Left ventricle myocardium inferior (tissue), 1 donor: ENCODE results near the gene LRRC7. TPM values are rescaled to one million over a fixed set of nuclear protein-coding genes. Genes with fewer than 3 reads are reported as not detected.

Experiments
- DNase-seq: peaks from one replicate; pipeline ENCODE4 v3.0.0-alpha.2; 2020
- H3K27ac ChIP-seq: fragments of 200-600 bp; replicated peaks from 2 replicates; pipeline ENCODE4 v1.8.0; 2021
- H3K27me3 ChIP-seq: fragments of 200-600 bp; 2 replicates; pipeline ENCODE4 v1.8.0; 2021; ENCODE audit warnings: low read depth
- H3K36me3 ChIP-seq: fragments of 200-600 bp; 2 replicates; pipeline ENCODE4 v1.8.0; 2021
- H3K4me1 ChIP-seq: fragments of 200-600 bp; 2 replicates; pipeline ENCODE4 v1.8.0; 2021
- H3K4me3 ChIP-seq: fragments of 200-600 bp; 2 replicates; pipeline ENCODE4 v1.8.0; 2021; ENCODE audit warnings: mild to moderate bottlenecking, moderate library complexity
- H3K9me3 ChIP-seq: fragments of 200-600 bp; replicated peaks from 2 replicates; pipeline ENCODE4 v1.8.0; 2021
- intact Hi-C: fragments of 100-400 bp; cut with micrococcal nuclease; formaldehyde crosslinking; loops from one replicate; pipeline ENCODE4 v1.11.0; 2022
- total RNA-seq: library from RNA; stranded (reverse); fragmentation: NEBNext Ultra II Directional; extraction: Animal tissue kit (Norgen Biotek cat#: 25700); gene quantifications from one replicate; pipeline ENCODE4 v1.2.1, GENCODE V29; 2021
- TF ChIP-seq, protein P1 (sequence below): fragments of 200-600 bp; IDR thresholded peaks from 2 replicates; pipeline ENCODE4 v1.8.0; 2021; ENCODE audit warnings: antibody characterized with exemption, mild to moderate bottlenecking, borderline replicate concordance
- donor health status: DM: no; HTN: yes; CAD: no; lungs with severe emphysema.

The LRRC7 gene
- total RNA-seq, 1 donor from 2014 or later = 0.44 TPM

DNA sequence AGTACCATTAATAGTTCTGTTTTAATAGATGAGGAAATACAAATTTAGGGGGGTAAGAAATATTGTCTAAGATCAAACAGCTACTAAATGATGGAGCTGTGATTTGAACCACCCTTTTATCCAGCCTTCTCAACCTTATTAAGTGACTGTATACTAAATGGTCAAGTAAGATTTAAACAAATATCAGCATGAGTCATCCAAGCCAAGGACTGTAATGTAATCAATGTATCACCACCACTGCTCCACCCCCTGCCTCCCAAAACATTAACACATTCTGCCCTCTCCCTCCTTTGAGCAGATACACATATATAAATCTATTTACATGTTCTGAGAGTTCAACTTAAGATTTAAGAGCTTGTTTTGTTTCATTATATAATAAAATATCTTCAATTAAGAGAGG, 578.8 kb downstream of the LRRC7 start:
- Histone ChIP-seq H3K4me1 (peaks cover 9% of the 10 kb centered on the region), H3K27me3 (no peaks in the 10 kb centered on the region), H3K27ac (no peak overlapping the region), H3K36me3 (peaks cover 54% of the 10 kb centered on the region), H3K9me3 (no peaks in the 10 kb centered on the region), H3K4me3 (no peak overlapping the region)
- no peak for DNase-seq
- TF ChIP-seq, protein P1, sequence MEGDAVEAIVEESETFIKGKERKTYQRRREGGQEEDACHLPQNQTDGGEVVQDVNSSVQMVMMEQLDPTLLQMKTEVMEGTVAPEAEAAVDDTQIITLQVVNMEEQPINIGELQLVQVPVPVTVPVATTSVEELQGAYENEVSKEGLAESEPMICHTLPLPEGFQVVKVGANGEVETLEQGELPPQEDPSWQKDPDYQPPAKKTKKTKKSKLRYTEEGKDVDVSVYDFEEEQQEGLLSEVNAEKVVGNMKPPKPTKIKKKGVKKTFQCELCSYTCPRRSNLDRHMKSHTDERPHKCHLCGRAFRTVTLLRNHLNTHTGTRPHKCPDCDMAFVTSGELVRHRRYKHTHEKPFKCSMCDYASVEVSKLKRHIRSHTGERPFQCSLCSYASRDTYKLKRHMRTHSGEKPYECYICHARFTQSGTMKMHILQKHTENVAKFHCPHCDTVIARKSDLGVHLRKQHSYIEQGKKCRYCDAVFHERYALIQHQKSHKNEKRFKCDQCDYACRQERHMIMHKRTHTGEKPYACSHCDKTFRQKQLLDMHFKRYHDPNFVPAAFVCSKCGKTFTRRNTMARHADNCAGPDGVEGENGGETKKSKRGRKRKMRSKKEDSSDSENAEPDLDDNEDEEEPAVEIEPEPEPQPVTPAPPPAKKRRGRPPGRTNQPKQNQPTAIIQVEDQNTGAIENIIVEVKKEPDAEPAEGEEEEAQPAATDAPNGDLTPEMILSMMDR = no peak
- intact Hi-C loops = no loop called here

GRCh38 chr1:70150444-70150843, 582.7 kb downstream of the LRRC7 start:
- DNase-seq = no peak
- Histone ChIP-seq H3K27ac (no peak overlapping the region), H3K36me3 (peaks cover 52% of the 10 kb centered on the region), H3K9me3 (no peaks in the 10 kb centered on the region), H3K4me3 (no peak overlapping the region), H3K27me3 (no peaks in the 10 kb centered on the region), H3K4me1 (no peaks in the 10 kb centered on the region)
- TF ChIP-seq, protein P1 = no peak
- intact Hi-C loops = no loop called here

DNA sequence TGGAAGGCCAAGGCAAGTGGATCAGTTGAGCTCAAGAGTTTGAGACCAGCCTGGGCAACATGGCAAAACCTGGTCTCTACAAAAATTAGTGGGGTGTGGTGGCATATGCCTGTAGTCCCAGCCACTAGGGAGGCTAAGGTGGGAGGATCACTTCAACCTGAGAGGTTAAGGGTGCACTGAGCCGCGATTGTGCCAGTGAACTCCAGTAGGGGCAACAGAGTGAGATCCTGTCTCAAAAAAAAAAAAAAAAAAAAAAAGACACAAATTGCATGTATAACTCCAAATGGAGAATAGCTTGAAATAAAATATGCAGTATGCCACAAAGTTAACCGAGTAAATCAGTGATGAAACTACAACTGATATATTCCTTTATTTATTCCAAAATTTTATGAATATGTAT, 586.0 kb downstream of the LRRC7 start:
- no peak overlapping the region for H3K27ac ChIP-seq
- no peak for DNase-seq
- intact Hi-C loops = no loop called here
- H3K36me3 ChIP-seq = peaks cover 38% of the 10 kb centered on the region
- H3K9me3 ChIP-seq = no peaks in the 10 kb centered on the region
- no peaks in the 10 kb centered on the region for H3K27me3 ChIP-seq
- no peak overlapping the region for H3K4me3 ChIP-seq
- TF ChIP-seq, protein P1 = no peak
- H3K4me1 ChIP-seq = no peaks in the 10 kb centered on the region

DNA sequence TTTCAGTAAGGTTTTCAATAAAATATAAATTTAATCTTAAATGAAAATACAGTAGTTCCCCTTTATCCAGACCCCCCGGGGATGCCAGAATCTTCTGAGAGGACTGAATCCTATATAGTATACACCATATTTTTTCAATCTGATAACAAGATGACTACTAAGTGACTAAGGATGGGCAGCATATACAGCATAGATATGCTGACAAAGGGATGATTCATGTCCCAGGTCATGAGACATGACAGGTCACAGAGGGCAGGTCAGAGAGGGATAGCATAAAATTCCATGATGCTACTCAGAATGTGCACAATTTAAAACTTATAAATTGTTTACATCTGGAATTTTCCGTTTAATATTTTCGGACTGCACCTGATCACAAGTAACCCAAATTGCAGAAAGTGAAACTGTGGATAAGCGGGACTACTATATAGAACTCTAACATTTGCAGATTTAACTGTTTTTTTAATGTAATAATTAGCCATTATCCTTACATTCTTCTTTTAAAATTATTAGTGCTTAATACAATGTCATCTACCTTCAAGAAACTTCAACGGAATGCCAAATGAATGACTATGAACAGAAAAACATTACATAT, 588.9 kb downstream of the LRRC7 start:
- no peak for DNase-seq
- Histone ChIP-seq H3K27me3 (no peaks in the 10 kb centered on the region), H3K4me1 (no peaks in the 10 kb centered on the region), H3K9me3 (no peaks in the 10 kb centered on the region), H3K27ac (no peak overlapping the region), H3K36me3 (peaks cover 42% of the 10 kb centered on the region), H3K4me3 (no peak overlapping the region)
- intact Hi-C loops = no loop called here
- TF ChIP-seq, protein P1 = no peak

- peaks cover 11% of the 10 kb centered on the region for H3K4me1 ChIP-seq
- DNase-seq = no peak
- H3K36me3 ChIP-seq = peaks cover 20% of the 10 kb centered on the region
- H3K4me3 ChIP-seq = no peak overlapping the region
- H3K27me3 ChIP-seq = no peaks in the 10 kb centered on the region
- H3K27ac ChIP-seq = no peak overlapping the region
- intact Hi-C loops = no loop called here
- TF ChIP-seq, protein P1 = no peak
- no peaks in the 10 kb centered on the region for H3K9me3 ChIP-seq
These were observed 596.6 kb downstream of the LRRC7 start for GRCh38 chr1:70164350-70164749.
